Activated naive CD4-positive, alpha-beta T cell treated with anti-CD3 and anti-CD28 coated beads, Interleukin-2, amount 10 ng/mL, durations not matched to agents 7 days and 5 days (primary cell): ENCODE measurements around the gene CDH8.
"Not testable (repeated sequence)": the region's sequence is repeated elsewhere in the genome, so short reads cannot be mapped to it uniquely, and the experiment has no call there.

ENCODE experiments used
- CTCF ChIA-PET: fragments of 350-600 bp; sonication (Branson Sonifier 250); formaldehyde crosslinking; loops from one replicate; lab custom pipeline; 2021; ENCODE audit warnings: antibody characterized with exemption; lab: Charles Lee
- DNase-seq: peaks from one replicate; pipeline ENCODE4 v3.0.0-alpha.2; 2020
- H3K27ac Mint-ChIP-seq: one replicate; pipeline ENCODE4 v1.8.0; 2021; ENCODE audit warnings: mild to moderate bottlenecking, moderate library complexity, mixed read lengths
- H3K27me3 Mint-ChIP-seq: one replicate; pipeline ENCODE4 v1.8.0; 2021; ENCODE audit warnings: mild to moderate bottlenecking, mixed read lengths
- H3K36me3 Mint-ChIP-seq: one replicate; pipeline ENCODE4 v1.8.0; 2021; ENCODE audit warnings: mixed read lengths
- H3K4me1 Mint-ChIP-seq: one replicate; pipeline ENCODE4 v1.8.0; 2021; ENCODE audit warnings: mixed read lengths
- H3K4me3 Mint-ChIP-seq: one replicate; pipeline ENCODE4 v1.8.0; 2021; ENCODE audit warnings: mild to moderate bottlenecking, moderate library complexity, mixed read lengths
- H3K9me3 Mint-ChIP-seq: one replicate; pipeline ENCODE4 v1.8.0; 2021; ENCODE audit warnings: mixed read lengths

CDH8 gene

GRCh38 chr16:61781855-61782254, 254.4 kb downstream of the CDH8 start:
- DNase-seq, H3K27ac Mint-ChIP-seq, CTCF ChIA-PET, H3K27me3 Mint-ChIP-seq, H3K4me1 Mint-ChIP-seq, H3K36me3 Mint-ChIP-seq, H3K4me3 Mint-ChIP-seq: not testable (repeated sequence)
- peaks cover 13% of the 10 kb centered on the region for H3K9me3 Mint-ChIP-seq

- H3K36me3 Mint-ChIP-seq = no peaks in the 10 kb centered on the region
Measured at GRCh38 chr16:61780161-61780560, 256.1 kb downstream of the CDH8 start.

DNA sequence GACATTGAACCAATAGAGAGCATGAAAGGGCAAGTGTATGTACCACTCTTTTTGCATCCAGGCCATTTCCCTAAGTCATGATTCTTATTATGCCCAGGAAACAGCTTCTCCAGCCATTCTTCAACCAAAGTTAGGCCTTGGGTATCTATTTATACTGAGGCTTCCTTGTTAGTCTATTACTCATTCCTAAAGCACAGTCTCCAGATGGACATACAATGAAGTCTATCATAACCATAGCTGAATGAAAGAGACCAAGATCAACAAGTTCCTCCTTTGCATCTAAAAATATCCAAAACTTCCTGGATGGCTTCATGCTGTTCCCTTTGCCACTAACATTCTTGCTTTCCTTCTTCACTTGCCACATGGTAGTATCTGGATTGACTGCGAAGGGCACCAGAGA, 265.9 kb downstream of the CDH8 start:
- H3K4me1 Mint-ChIP-seq = no peaks in the 10 kb centered on the region

More at GRCh38 chr16:61780161-61780560, 256.1 kb downstream of the CDH8 start:
- Mint-ChIP-seq H3K27ac (no peak overlapping the region), H3K27me3 (no peaks in the 10 kb centered on the region), H3K4me1 (no peaks in the 10 kb centered on the region), H3K9me3 (peaks cover 15% of the 10 kb centered on the region), H3K4me3 (no peak overlapping the region)
- CTCF ChIA-PET = no interaction called here
- DNase-seq = no peak

DNA sequence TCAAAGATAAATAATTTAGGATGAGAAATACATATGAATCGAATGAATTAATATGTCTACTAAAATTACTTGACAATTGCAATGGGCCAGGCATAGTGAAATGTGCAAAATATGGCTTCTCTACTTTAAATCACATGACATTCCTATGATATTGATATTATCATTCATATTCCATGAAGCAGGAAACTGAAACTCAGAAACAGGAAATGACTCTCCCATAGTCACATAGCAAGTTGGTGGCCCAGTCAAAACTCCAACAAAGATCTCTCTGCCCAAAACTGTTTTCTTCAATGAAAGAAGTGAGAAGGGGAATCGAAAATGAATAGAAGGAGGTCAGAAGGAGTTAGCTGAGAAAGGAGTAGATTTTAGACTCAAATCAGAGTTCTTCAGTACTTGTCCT, 272.2 kb downstream of the CDH8 start:
- Mint-ChIP-seq H3K27ac (no peak overlapping the region), H3K36me3 (no peaks in the 10 kb centered on the region), H3K9me3 (peaks cover 7% of the 10 kb centered on the region), H3K4me1 (no peaks in the 10 kb centered on the region), H3K4me3 (no peak overlapping the region), H3K27me3 (no peaks in the 10 kb centered on the region)
- no peak for DNase-seq
- CTCF ChIA-PET = no interaction called here

More for the DNA sequence above, 265.9 kb downstream of the CDH8 start:
- no peaks in the 10 kb centered on the region for H3K36me3 Mint-ChIP-seq
- H3K27me3 Mint-ChIP-seq = no peaks in the 10 kb centered on the region
- DNase-seq = no peak
- H3K4me3 Mint-ChIP-seq = no peak overlapping the region
- CTCF ChIA-PET = no interaction called here
- H3K9me3 Mint-ChIP-seq = peaks cover 2% of the 10 kb centered on the region
- H3K27ac Mint-ChIP-seq = no peak overlapping the region

- Mint-ChIP-seq H3K4me3 (no peak overlapping the region), H3K27me3 (no peaks in the 10 kb centered on the region), H3K36me3 (no peaks in the 10 kb centered on the region), H3K27ac (no peak overlapping the region), H3K9me3 (peaks cover 8% of the 10 kb centered on the region), H3K4me1 (no peaks in the 10 kb centered on the region)
- CTCF ChIA-PET = no interaction called here
- DNase-seq = no peak
Measured at GRCh38 chr16:61763013-61763412, 273.2 kb downstream of the CDH8 start.

- Mint-ChIP-seq H3K9me3 (peaks cover 19% of the 10 kb centered on the region), H3K4me1 (no peaks in the 10 kb centered on the region)
Measured at GRCh38 chr16:61730997-61731396, 305.2 kb downstream of the CDH8 start.

DNA sequence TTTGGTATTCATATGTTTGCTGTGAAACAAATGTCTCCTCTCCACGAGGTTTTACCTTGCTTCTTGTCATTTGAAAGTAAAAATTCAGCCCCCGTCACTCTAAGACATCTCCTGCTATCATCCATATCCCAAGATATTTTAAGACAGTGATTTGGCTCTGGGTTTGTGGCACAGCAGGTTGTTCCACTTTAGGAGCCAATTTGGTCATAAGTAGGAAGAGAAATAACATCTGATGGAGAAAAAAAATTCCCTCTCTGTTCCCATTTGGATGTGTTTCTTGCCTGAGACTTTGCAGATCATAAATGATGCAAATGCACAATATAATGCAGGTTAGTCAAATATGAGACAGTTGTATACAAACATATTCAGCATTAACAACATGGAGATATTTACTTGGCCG, 309.5 kb downstream of the CDH8 start:
- peaks cover 20% of the 10 kb centered on the region for H3K9me3 Mint-ChIP-seq
- no peak overlapping the region for H3K4me3 Mint-ChIP-seq
- no peak overlapping the region for H3K27ac Mint-ChIP-seq
- no peaks in the 10 kb centered on the region for H3K4me1 Mint-ChIP-seq
- no peaks in the 10 kb centered on the region for H3K36me3 Mint-ChIP-seq
- CTCF ChIA-PET = no interaction called here
- H3K27me3 Mint-ChIP-seq = no peaks in the 10 kb centered on the region
- no peak for DNase-seq

More at GRCh38 chr16:61730997-61731396, 305.2 kb downstream of the CDH8 start:
- Mint-ChIP-seq H3K27ac (no peak overlapping the region), H3K27me3 (no peaks in the 10 kb centered on the region), H3K4me3 (no peak overlapping the region), H3K36me3 (no peaks in the 10 kb centered on the region)
- no peak for DNase-seq
- CTCF ChIA-PET = no interaction called here

GRCh38 chr16:61726125-61726524, 310.1 kb downstream of the CDH8 start:
- Mint-ChIP-seq H3K4me3 (no peak overlapping the region), H3K27me3 (no peaks in the 10 kb centered on the region), H3K4me1 (no peaks in the 10 kb centered on the region), H3K9me3 (peaks cover 20% of the 10 kb centered on the region), H3K27ac (no peak overlapping the region), H3K36me3 (no peaks in the 10 kb centered on the region)
- no peak for DNase-seq
- CTCF ChIA-PET = no interaction called here

DNA sequence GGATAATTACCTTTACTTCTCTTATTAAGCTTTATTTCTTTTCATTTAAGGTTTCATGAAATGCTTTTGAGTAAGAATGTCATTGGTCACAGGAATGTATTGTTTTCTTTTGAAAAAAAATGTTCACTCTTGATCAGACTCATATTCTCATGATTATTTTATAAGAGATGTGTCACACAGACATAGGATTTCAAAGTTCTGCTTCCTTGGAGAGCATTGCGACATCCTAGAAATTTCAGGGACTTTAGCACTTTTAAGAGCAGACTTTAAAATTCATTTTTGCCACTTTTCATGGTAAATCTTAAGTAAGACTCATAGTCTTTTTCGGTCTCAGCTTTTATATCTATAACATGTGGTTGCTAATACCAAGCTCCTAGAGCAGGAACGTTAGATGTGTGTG, 314.7 kb downstream of the CDH8 start:
- Mint-ChIP-seq H3K4me3 (no peak overlapping the region), H3K36me3 (no peaks in the 10 kb centered on the region), H3K9me3 (peaks cover 9% of the 10 kb centered on the region), H3K27me3 (no peaks in the 10 kb centered on the region), H3K27ac (no peak overlapping the region), H3K4me1 (no peaks in the 10 kb centered on the region)
- DNase-seq = no peak
- CTCF ChIA-PET = no interaction called here

DNA sequence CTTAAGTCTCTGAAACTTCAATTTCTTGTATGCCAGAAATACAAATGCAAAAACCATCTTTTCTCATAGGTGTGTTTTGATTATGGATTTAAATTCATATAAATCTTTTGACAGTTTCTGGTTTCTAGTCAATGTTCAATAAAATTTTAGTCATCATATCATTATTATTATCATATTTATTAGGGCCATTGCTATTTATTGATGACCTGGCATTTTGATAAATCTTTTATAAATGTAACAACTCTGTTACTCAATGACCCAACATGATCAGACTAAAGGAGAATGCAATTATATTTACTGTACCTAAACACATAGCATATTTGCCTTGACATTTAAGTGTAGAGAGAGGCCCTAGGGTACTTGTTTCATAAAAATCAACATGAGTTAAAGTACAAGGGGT, 320.8 kb downstream of the CDH8 start:
- CTCF ChIA-PET = no interaction called here
- H3K27ac Mint-ChIP-seq = no peak overlapping the region
- no peaks in the 10 kb centered on the region for H3K4me1 Mint-ChIP-seq
- no peaks in the 10 kb centered on the region for H3K9me3 Mint-ChIP-seq
- H3K4me3 Mint-ChIP-seq = no peak overlapping the region
- H3K27me3 Mint-ChIP-seq = no peaks in the 10 kb centered on the region
- H3K36me3 Mint-ChIP-seq = no peaks in the 10 kb centered on the region
- DNase-seq = no peak

DNA sequence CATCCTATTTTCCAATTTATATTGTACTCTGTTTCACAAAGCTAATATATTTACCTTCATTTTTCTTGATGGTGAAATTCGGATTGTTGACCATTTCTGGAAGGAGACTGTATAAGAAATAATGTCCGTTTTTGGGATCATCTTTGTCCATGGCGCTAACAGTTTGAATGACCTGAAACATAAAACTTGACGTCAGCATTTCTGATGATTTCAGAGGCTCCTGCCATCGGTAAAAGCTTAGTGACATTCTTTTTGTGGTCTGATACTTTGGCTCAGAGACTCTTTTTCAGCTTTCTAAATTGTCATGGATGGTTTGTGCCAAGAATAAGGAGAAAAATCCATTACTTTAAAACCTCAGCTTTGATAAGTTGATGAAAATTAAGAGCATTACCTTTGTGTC, 322.5 kb downstream of the CDH8 start:
- no peaks in the 10 kb centered on the region for H3K27me3 Mint-ChIP-seq
- H3K36me3 Mint-ChIP-seq = no peaks in the 10 kb centered on the region
- CTCF ChIA-PET = no interaction called here
- no peaks in the 10 kb centered on the region for H3K9me3 Mint-ChIP-seq
- H3K4me1 Mint-ChIP-seq = no peaks in the 10 kb centered on the region
- no peak overlapping the region for H3K27ac Mint-ChIP-seq
- no peak for DNase-seq
- no peak overlapping the region for H3K4me3 Mint-ChIP-seq

DNA sequence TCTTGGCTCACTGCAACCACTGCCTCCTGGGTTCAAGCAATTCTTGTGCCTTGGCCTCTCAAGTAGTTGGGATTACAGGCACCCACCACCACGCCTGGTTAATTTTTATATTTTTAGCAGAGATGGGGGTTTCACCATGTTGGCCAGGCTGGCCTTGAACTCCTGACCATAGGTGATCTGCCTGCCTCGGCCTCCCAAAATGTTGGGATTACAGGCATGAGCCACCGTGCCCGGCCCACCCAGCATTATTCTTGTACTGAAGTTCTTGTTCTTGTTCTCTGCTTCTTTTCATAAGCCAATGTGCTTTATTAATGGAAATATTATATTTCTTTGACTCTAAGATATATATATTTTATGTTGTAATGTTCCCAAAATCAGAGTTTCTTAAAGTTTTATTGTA, 336.6 kb downstream of the CDH8 start:
- H3K4me1 Mint-ChIP-seq, CTCF ChIA-PET, H3K4me3 Mint-ChIP-seq, H3K27me3 Mint-ChIP-seq, H3K36me3 Mint-ChIP-seq, DNase-seq, H3K27ac Mint-ChIP-seq: not testable (repeated sequence)
- peaks cover 30% of the 10 kb centered on the region for H3K9me3 Mint-ChIP-seq

GRCh38 chr16:61684541-61684940, 351.7 kb downstream of the CDH8 start:
- no peaks in the 10 kb centered on the region for H3K36me3 Mint-ChIP-seq

DNA sequence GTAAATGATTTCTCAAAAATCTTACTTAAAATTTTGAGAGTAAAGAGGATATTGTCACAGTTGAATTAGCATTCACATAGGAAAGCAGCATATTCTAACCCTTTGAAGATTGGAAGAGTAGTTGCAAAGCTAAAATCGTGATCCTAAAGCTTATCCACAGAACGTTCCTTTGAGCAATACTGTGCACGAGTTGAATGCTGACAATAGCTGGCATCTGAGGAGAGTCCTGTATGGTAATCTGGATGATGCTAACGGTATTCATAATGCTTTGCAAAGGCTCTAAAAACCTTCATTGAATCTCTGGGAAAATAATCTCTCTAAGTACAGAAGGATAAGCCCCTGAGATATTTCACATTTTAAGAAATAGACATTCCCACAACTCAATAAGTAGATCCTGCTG, 354.6 kb downstream of the CDH8 start:
- Mint-ChIP-seq H3K9me3 (peaks cover 10% of the 10 kb centered on the region), H3K36me3 (no peaks in the 10 kb centered on the region), H3K4me3 (no peak overlapping the region), H3K27ac (no peak overlapping the region), H3K27me3 (no peaks in the 10 kb centered on the region), H3K4me1 (no peaks in the 10 kb centered on the region)
- CTCF ChIA-PET = no interaction called here
- no peak for DNase-seq

More at GRCh38 chr16:61684541-61684940, 351.7 kb downstream of the CDH8 start:
- DNase-seq = no peak
- H3K27me3 Mint-ChIP-seq = no peaks in the 10 kb centered on the region
- CTCF ChIA-PET = no interaction called here
- no peak overlapping the region for H3K4me3 Mint-ChIP-seq
- H3K4me1 Mint-ChIP-seq = no peaks in the 10 kb centered on the region
- H3K27ac Mint-ChIP-seq = no peak overlapping the region
- H3K9me3 Mint-ChIP-seq = peaks cover 7% of the 10 kb centered on the region

GRCh38 chr16:61681124-61681523, 355.1 kb downstream of the CDH8 start:
- H3K4me1 Mint-ChIP-seq = no peaks in the 10 kb centered on the region
- CTCF ChIA-PET = interaction anchor here (0.6 kb wide), 1 partner anchor 279 kb away, joined by 3 read pairs; no protein-coding TSS in a partner anchor
- no peak overlapping the region for H3K4me3 Mint-ChIP-seq
- H3K36me3 Mint-ChIP-seq = no peaks in the 10 kb centered on the region
- H3K27ac Mint-ChIP-seq = no peak overlapping the region
- no peaks in the 10 kb centered on the region for H3K27me3 Mint-ChIP-seq
- peaks cover 10% of the 10 kb centered on the region for H3K9me3 Mint-ChIP-seq
- no peak for DNase-seq

GRCh38 chr16:61678182-61678581, 358.1 kb downstream of the CDH8 start:
- Mint-ChIP-seq H3K27me3 (no peaks in the 10 kb centered on the region), H3K9me3 (peaks cover 13% of the 10 kb centered on the region), H3K4me3 (no peak overlapping the region), H3K4me1 (no peaks in the 10 kb centered on the region), H3K36me3 (no peaks in the 10 kb centered on the region), H3K27ac (no peak overlapping the region)
- DNase-seq = no peak
- CTCF ChIA-PET = no interaction called here
